Measurements from ENCODE around the gene GARIN5A.

Gene GARIN5A

DNA sequence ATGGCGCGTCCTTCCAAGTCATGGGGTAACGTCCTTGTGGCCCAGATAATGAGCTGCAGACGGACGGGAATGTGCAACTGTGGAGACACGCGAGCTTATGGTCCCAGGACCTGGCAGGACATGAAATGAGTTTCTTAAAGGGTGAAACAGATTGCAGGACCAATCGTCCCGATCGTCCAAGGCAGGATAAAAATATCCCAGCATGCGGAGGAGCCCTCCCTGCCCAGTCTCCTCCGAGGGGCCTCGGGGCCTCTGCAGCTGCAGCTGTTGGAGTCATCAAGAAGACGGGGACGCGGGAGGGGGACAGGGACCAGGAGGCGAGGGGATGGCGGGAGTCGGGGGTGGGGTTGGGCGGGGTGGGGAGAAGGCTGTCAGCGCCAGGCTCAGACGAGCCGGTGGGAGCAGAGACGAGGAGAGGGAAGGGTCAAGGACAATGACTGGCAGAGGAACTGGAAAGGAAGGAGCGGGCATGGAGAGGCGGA, 14.4 kb upstream of the GARIN5A start:
- Histone ChIP-seq H3K4me3 (no peak overlapping the region), H3K27ac (no peak overlapping the region)

DNA sequence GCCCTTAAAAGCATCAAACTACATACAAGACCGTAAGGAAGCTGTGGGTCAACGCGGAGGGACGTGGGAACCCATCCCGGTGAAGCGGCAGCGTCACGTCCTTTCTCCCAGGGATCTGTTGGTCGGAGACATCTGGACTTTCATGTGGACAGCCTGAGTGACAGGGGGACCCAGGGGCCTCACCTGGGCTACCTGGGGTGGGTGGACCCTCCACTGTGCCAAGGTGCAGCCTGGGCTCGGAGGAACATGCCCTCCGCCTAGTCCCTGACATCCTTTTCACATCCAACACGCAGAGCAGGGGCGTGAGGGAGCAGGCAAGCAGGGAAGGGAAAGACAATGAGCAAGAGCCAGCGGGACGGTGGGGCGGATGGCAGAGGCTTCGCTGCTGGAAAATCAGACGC, 13.8 kb upstream of the GARIN5A start:
- Histone ChIP-seq H3K27ac (no peak overlapping the region), H3K4me3 (no peak overlapping the region)

DNA sequence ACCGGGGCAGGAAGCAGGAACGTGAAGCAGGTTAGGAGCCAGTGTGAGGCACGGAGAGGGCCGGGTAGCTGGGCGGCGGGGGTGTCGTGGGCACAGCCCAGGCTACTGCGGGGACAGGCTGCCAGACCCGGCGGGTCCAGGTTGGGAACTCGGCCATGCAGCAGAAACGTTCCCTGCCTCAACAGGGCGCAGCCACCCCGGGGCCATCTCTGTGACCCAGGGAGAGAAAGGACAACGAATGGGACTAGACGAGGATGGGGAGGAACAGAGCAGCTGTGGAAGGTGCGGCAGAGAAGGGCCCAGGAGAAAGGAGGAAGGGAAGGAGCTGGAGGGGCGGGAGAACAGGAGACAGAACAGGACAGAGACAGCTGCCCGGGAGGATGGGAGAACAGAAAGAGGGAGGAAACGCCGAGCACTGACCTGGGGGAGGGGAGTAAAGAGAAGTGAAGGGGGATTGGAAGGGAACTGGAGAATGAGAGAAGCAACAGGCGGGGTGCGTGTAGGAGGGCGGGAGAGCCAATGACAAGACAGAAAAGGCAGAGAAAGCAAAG, 12.9 kb upstream of the GARIN5A start:
- no peak overlapping the region for H3K27ac ChIP-seq
- no peak overlapping the region for H3K4me3 ChIP-seq

DNA sequence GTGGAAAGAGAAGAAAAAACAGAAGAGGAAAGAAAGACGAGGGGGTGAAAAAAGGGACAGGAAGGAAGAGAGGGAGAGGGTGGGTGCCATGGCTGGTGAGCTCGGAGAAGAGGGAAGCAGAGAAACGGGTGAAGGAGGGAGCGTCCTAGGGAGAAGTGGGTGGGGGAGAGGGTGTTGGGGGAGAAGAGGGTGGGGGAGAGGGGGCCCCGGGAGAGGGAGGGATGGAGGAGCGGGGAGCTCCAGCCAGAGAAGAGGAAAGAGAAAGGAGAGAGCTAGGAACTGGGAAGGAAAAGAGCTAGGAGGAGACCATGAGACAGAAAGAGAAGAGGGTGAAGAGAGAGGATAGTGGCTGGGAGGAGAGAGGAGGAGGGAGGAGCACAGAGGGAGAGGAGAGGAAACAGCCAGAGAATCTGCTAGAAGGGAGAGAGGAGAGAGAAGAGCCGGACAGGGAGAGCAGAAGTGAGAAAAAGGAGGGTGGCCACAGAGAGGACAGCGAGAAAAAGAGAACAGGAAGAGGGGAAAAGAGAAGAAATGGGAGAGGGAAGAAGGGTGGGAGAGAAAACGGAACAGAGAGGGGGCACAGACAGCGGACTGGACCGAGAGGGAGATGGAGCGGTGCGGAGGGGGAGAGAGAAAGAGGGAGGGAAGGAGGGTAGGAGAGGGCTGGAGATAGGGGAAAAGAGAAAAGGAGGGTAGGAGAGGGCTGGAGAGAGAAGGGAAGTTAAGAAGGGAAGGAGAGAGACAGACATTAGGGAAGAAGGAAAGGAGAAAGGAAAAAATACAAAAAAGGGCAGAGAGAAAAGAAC, 11.9 kb upstream of the GARIN5A start:
- Histone ChIP-seq H3K27ac (no peak overlapping the region), H3K4me3 (no peak overlapping the region)

DNA sequence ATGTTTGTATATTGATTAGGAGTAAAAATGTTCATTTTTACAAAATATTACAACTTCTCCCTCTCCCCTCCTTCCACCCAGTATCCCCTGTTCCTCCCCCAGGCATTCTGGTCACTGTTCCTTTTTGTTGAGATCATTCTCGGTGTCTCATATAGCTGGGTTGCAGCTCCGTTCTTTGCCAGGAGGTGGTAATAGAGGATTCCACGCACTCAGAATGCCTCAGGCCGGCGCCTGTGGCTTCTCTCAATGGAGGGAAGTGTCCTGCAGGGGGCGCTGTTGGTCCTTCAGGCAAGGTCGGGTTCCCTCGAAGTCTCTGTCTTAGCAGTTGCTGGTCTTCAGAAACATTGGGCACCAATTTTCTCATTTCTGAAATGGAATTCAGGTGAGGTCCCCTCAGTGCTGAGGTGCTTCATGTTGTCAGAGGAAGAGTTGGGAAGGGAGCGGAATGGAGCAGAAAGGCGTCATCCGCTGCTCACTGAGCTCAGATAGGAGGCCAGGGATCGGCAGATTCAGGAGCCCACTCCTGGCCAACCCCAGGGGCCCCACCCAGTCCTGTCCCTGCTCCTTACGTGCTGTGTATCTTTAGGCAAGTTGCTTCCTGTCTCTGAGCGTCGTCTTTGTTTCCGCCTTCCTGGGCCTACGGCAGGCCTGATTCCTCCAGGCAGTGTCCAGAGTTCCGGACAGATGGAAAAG, 10.3 kb upstream of the GARIN5A start:
- H3K27ac ChIP-seq, result no peak overlapping the region
- H3K4me3 ChIP-seq, result no peak overlapping the region

DNA sequence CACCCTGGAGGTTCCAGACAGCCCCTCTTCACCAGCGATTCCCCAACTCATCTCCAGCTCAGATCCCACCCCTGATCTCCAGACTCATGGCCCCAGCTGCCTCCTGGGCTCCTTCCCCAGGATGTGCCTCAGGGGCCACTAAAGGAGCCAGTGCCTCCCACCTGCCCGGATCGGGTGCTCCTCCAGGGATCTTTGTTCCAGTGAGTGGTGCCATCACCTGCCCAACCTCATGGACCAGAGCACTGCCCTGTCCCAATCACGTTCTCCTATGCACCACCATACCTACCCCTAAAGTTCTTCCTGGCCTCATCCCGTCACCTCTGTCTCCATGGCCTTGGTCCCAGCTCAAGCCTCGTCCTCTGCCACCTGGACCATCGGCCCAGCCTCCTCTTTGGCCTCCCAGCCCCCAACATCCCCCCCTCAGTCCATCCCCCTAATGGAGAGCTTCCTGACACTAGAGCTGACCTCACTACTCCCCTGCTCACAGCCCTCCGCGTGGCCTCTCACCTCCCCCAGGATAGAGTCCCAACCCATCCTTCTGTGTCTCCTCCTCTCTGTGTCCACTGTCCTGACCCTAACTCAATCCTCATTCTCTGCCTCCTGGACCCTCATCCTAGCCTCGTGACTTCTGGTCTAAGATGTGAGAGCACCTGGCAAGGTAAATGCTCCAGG, 8.8 kb upstream of the GARIN5A start:
- no peak overlapping the region for H3K4me3 ChIP-seq
- no peak overlapping the region for H3K27ac ChIP-seq

DNA sequence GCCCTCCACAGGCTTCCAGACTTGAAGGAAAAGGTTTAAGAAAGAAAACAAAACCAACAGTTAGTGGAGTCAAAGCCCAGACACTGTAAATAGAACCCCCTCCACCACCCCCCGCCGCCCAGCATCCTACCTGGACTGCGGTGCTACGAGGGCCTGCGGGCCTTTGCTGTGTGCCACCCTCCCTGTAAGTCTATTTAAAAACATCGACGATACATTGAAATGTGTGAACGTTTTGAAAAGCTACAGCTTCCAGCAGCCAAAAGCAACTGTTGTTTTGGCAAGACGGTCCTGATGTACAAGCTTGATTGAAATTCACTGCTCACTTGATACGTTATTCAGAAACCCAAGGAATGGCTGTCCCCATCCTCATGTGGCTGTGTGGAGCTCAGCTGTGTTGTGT, 6.3 kb upstream of the GARIN5A start:
- no peak overlapping the region for H3K27ac ChIP-seq
- H3K4me3 ChIP-seq, result no peak overlapping the region

DNA sequence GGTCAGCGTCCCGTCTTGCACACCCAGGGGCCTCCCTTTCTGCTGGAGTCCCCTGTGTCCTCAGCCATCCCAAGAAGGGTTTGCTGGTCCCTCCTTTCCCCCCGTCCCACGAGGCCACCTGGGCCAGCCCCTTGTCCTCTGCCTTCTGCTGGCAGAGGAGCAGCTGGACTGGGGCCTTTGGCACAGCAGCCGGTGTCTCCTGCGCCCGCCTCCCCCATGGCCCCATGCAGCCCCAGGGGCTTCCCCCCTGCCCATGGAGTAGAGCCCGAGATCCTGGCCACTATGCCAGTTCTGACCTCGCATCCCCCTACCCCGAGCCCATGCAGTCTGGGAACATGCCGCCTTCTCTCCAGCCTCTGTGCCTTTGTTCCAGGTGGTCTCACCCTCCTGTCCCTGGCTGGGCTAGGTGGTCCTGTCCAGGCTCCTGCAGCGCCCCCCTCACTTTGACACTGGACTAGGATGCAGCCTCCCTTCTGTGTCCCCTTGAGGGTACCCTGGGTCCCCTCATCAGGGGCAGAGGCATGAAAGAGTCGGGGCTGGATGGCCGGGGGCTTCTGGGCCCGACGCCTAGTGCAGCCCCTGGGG, 5.7 kb upstream of the GARIN5A start:
- Histone ChIP-seq H3K4me3 (no peak overlapping the region), H3K27ac (no peak overlapping the region)

DNA sequence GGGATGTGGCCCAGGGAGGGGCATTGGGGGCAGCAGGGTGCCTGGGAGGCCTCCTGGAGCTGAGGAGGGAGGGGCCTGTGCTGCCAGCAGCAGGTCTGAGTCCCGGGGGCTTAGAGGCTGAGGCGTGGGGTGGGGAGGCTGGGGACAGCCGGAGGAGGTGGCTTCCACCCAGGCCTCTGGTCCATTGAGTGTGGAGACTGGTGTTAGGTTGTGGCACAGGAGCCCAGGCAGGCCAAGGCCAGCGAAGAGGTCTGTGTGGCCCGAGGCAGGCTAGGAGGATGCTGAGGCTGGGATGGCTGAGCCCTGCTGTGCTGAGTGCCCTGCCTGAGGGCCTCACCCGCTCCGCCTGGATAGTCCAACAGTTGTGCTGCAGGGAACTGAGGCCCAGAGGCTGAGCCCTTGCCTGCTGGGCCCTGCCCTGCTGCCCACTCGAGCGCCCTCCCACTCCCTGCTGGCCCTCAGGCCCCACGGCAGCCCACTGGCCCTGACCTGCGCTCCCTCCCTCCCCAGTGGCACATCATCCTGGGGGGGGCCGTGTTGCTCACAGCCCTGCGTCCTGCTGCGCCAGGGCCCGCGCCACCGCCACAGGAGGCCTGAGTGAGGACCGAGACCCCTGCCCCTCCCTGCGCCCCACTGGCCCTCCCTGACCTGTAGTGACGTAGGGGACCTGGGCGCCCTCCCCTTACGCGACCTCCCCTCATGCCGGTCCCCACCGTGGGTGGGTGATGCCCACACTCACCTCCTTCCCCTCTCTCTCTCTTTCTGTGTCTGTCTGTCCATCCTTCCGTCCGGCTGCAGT, 4.9 kb upstream of the GARIN5A start:
- Histone ChIP-seq H3K27ac (no peak overlapping the region), H3K4me3 (no peak overlapping the region)

DNA sequence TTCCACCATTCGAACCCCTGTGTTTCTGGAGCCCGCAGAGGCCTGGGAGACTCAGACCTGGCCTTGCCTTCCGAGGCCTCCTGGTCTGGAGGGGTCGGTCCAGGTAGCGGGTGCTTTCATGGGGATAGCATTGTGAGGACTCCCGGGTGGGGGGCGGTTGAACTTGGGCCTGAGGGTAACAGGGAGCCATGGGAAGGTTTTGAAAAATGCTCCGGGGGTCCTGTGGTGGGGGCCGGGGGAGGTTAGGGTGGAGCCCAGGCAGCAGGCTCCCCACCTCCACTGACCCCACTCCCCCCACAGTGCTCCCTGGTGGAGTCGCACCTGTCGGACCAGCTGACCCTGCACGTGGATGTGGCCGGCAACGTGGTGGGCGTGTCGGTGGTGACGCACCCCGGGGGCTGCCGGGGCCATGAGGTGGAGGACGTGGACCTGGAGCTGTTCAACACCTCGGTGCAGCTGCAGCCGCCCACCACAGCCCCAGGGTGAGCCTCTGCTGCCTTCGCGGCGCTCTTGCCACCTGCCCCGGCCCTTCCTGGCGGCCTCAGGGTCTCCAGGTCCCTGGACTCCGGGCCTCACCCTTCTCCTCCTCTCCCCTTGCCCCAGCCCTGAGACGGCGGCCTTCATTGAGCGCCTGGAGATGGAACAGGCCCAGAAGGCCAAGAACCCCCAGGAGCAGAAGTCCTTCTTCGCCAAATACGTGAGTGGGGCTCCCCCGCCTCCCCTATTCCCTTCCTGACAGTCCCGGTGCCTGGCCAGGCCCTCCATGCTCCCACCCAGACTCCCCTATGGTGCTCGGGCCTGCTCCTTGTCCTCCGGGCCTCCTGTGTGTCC, 3.8 kb upstream of the GARIN5A start:
- no peak overlapping the region for H3K27ac ChIP-seq
- no peak overlapping the region for H3K4me3 ChIP-seq

DNA sequence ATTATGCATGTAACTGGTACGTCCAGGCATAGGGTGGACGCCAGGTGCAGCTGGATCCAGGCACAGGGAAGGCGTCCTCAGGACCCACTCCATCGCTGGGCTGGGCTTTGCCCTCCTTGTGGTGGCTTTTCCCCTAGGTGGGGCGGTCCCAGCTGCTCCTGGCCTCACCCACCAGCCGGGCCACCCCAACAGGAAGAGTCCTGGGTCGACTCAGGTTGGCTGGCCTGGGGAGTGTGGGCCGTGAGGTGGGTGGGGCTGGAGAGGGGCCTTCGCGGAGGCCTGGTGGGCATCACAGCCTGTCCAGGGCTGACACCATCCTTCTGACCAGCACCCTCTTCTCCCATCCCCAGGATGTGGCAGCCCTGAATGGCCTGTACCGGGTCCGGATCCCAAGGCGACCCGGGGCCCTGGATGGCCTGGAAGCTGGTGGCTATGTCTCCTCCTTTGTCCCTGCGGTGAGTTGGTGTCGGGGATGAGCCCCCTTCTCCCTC, 3.2 kb upstream of the GARIN5A start:
- H3K4me3 ChIP-seq, result no peak overlapping the region
- no peak overlapping the region for H3K27ac ChIP-seq

DNA sequence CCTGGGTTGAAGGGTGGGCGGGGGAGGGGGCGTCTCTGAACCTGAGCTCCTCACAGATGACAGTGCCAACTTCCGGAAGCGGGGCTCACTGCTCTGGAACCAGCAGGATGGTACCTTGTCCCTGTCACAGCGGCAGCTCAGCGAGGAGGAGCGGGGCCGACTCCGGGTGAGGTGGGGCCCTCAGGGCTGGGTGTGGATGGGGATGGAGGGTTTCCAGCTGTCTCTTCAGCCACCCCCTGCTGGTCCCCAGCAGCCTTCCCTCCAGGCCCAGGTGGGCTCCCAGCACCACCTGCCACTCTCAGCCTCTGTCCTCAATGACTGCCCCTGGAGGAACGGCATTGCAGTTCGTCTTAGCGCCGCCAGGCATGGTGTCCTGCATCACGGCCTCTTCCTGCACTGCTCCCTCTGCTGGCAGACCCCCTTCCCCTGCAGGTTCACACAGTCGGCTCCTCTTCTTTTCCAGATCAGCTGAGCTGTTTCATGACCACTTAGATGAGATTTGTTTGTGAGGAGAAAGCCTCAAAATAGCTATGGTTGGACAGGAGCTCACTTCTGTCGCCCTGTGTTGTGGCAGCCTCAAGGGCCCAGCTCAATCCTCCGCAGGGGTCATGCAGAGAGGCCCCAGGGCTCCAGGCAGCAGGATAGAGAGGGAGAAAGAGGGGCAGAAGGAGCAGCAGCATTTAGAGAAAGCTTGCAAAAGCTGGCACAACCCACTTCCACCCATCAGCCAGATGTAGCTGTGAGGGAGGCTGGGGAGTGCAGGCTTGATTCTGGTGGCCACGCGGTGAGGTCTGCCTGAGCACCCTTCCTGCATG, 2.5 kb upstream of the GARIN5A start:
- Histone ChIP-seq H3K27ac (no peak overlapping the region), H3K4me3 (no peak overlapping the region)

DNA sequence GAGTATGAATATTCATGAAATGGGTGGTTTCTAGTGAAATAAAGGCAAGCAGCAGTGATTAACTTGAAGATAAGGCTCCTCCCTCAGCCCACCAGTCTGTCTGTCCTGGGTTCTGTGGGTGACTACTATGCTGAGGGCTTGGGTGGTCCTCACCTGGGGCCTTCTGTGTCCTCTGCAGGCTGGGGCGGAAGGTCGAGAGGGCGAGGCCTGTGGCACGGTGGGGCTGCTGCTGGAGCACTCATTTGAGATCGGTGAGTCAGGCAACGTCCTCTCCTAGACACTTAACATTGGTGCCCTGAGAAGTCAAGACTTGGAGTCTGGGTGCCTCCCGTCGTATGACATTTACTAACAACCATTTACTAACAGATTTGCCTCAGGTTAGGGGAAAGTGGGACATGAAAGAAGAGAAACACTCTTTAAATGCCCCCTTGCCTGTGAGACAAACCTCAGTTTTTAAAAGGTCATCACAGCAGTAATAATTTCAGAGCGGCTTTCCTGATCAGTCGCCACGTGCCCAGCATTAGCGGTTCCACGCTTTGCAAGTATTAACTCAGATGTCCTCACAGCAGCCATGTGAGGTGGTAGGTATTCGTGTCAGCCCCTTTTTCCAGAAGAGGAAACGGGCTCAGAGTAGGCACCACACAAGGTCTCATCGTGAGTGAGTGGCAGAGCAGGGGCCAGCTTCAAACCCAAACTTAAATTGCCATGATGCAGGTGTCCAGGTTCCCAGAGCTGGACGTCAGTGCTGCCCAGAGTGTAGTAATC, 1.3 kb upstream of the GARIN5A start:
- Histone ChIP-seq H3K4me3 (no peak overlapping the region), H3K27ac (no peak overlapping the region)

DNA sequence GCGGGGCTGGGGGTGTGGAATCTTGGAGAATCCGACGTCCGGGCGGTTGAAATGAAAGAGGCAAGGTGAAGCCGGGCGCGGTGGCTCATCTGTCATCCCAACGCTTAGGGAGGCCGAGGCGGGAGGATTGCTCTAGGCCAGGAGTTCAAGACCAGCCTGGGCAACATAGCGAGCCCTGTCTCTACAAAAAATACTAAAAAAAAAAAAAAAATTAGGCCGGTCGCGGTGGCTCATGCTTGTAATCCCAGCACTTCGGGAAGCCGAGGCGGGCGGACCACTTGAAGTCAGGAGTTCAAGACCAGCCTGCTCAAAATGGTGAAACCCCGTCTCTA, 225 bp upstream of the GARIN5A start:
- peak overlapping the region; percentile 53 to 92 (median 72) for H3K4me3 ChIP-seq
- peak overlapping the region in 20 of 21 experiments; percentile 35 to 92 (median 81) for H3K27ac ChIP-seq

DNA sequence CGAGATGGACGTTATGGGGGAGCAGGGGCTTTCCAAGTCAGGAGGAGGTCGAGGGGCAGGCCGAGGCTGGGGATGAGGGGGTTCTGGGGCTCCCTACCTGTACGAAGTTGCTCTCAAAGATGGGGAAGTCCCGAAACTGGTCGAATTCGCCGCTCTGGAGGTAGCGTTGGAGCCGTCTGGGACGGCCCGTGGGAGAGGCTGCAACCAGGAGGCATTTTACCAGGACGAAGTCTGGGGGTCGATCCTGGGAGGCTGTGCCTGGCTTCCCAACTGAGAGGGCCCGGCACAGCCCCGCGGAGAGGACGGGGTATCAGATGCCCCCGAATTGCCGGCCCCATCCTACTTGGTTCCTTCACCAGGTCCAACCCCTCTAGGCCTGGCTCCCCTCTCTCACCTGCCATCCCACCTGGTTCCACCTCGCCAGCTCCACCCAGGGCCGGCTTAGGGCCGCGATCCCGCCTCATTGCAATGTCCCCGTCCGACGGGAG, 868 bp downstream of the GARIN5A start:
- H3K4me3 ChIP-seq, result peak overlapping the region in 4 of 7 experiments; percentile 66 to 78 (median 74)
- peak overlapping the region in 3 of 21 experiments; percentile 36 to 89 (median 83) for H3K27ac ChIP-seq

DNA sequence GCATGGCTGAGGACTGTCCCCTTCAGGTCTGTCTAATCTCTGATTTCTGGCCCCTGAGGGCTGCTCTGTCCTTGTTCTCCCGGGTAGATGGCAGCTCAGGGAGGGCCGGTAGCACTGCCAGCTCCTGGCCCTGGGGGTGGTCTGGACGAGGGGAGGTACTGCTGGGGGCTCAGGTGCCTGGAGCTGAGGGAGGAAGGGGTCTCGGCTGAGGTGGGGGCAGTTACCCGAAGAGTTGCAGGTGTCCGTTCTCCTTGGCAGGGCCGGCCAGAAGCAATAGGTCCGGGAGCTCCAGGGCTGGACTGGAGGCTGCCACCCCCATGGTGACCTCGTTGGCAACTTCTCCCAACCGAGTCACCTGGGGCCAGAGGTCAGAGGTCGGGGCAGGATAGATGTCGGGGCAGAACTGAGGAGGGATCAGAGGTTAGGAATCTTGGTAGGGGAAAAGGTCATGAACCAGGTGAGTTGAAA, 1.5 kb downstream of the GARIN5A start:
- H3K4me3 ChIP-seq, result no peak overlapping the region
- H3K27ac ChIP-seq, result no peak overlapping the region
